Measurements from ENCODE around the gene FXYD5.

Gene FXYD5

GRCh38 chr19:35212241-35212640 lies 57.7 kb downstream of the FXYD5 start:
- H3K4me3 ChIP-seq (ENCODE audit: low read depth, low read length) = no peak overlapping the region
- TF ChIP-seq CTCF (IDR thresholded peaks at IDR 0.05; ENCODE audit: low read depth, low read length, missing control alignments) = no peak
- DNase-seq (ENCODE audit: low read depth) = no peak
- in situ Hi-C loops (cut with HindIII; ENCODE audit: low sequenced_read_pairs) = no loop called here

- H3K4me3 ChIP-seq (ENCODE audit: low read depth, low read length) = no peak overlapping the region
- no peak for DNase-seq (ENCODE audit: low read depth)
Measured at GRCh38 chr19:35213663-35214632, 59.4 kb downstream of the FXYD5 start.

GRCh38 chr19:35214766-35215422 lies 60.4 kb downstream of the FXYD5 start:
- H3K4me3 ChIP-seq (ENCODE audit: low read depth, low read length) = no peak overlapping the region
- no peak for DNase-seq (ENCODE audit: low read depth)
- in situ Hi-C loops (cut with HindIII; ENCODE audit: low sequenced_read_pairs) = no loop called here
- no peak for TF ChIP-seq CTCF (IDR thresholded peaks at IDR 0.05; ENCODE audit: low read depth, low read length, missing control alignments)

More at GRCh38 chr19:35213663-35214632, 59.4 kb downstream of the FXYD5 start:
- in situ Hi-C loops (cut with HindIII; ENCODE audit: low sequenced_read_pairs) = no loop called here
- no peak for TF ChIP-seq CTCF (IDR thresholded peaks at IDR 0.05; ENCODE audit: low read depth, low read length, missing control alignments)

GRCh38 chr19:35216016-35216832 lies 61.7 kb downstream of the FXYD5 start:
- H3K4me3 ChIP-seq (ENCODE audit: low read depth, low read length) = no peak overlapping the region
- in situ Hi-C loops (cut with HindIII; ENCODE audit: low sequenced_read_pairs) = no loop called here
- no peak for DNase-seq (ENCODE audit: low read depth)
- no peak for TF ChIP-seq CTCF (IDR thresholded peaks at IDR 0.05; ENCODE audit: low read depth, low read length, missing control alignments)

- in situ Hi-C loops (cut with HindIII; ENCODE audit: low sequenced_read_pairs) = no loop called here
- DNase-seq (ENCODE audit: low read depth) = no peak
- no peak overlapping the region for H3K4me3 ChIP-seq (ENCODE audit: low read depth, low read length)
- TF ChIP-seq CTCF (IDR thresholded peaks at IDR 0.05; ENCODE audit: low read depth, low read length, missing control alignments) = no peak
Measured at GRCh38 chr19:35216833-35217648, 62.5 kb downstream of the FXYD5 start.

All from astrocyte of the cerebellum (primary cell).